CD14-positive monocyte (primary cell): ENCODE measurements around the gene ISLR. TPM values are rescaled to one million over a fixed set of nuclear protein-coding genes. Genes with fewer than 3 reads are reported as not detected.

Experiments
- DNase-seq, 3 donors: peaks; one replicate each; pipeline ENCODE4 v3.0.0-alpha.2; 2011 to 2022
- H2AFZ ChIP-seq: 2 replicates; pipeline ENCODE4 v1.6.0; 2012; ENCODE audit warnings: mild to moderate bottlenecking, low read depth, low read length, inconsistent platforms; ENCODE audit not compliant: insufficient read depth, poor library complexity, severe bottlenecking
- H3K27ac ChIP-seq, 2 donors: 1 replicate in 1 of 2; 2 replicates in 1 of 2; pipeline ENCODE4 v1.5.1; 2012 to 2013; ENCODE audit warnings: low read length in 2 of 2, control low read depth in 1 of 2, inconsistent platforms in 1 of 2, low read depth in 1 of 2, mild to moderate bottlenecking in 1 of 2
- H3K27me3 ChIP-seq, 2 donors: one replicate each; pipeline versions ENCODE4 v1.6.0 to v1.6.1; 2011 to 2013; ENCODE audit warnings: low read length in 2 of 2; ENCODE audit not compliant: control insufficient read depth in 2 of 2, insufficient read depth in 2 of 2
- H3K36me3 ChIP-seq, 2 donors: replicated peaks in 1 of 2; 1 replicate in 1 of 2; 2 replicates in 1 of 2; pipeline versions ENCODE4 v1.5.1 to v1.6.1; 2012 to 2013; ENCODE audit warnings: low read length in 2 of 2, control low read depth in 1 of 2, inconsistent platforms in 1 of 2, mild to moderate bottlenecking in 1 of 2; ENCODE audit not compliant: insufficient read depth in 2 of 2, control insufficient read depth in 1 of 2
- H3K4me1 ChIP-seq, 2 donors: 1 replicate in 1 of 2; 2 replicates in 1 of 2; pipeline versions ENCODE4 v1.5.1 to v1.6.1; 2012 to 2013; ENCODE audit warnings: low read length in 2 of 2, control low read depth in 1 of 2, inconsistent platforms in 1 of 2, mild to moderate bottlenecking in 1 of 2, moderate library complexity in 1 of 2; ENCODE audit not compliant: insufficient read depth in 2 of 2, control insufficient read depth in 1 of 2
- H3K4me2 ChIP-seq: replicated peaks from 2 replicates; pipeline ENCODE3; 2012; ENCODE audit warnings: low read length, moderate library complexity, mild to moderate bottlenecking; ENCODE audit not compliant: poor library complexity, severe bottlenecking; ENCODE audit errors: extremely low read depth
- H3K4me3 ChIP-seq, 3 experiments: fragments of 200-600 bp in 1 of 3; sonication (generic) in 1 of 3; replicated peaks in 1 of 3; 1 replicate in 2 of 3; 2 replicates in 1 of 3; pipeline ENCODE4 v1.5.1; 2011 to 2013; ENCODE audit warnings: low read length in 3 of 3, mild to moderate bottlenecking in 3 of 3, control low read depth in 2 of 3, low read depth in 2 of 3, inconsistent platforms in 1 of 3, moderate library complexity in 1 of 3
- H3K79me2 ChIP-seq: 2 replicates; pipeline ENCODE4 v1.6.0; 2012; ENCODE audit warnings: mild to moderate bottlenecking, control low read depth, inconsistent platforms, low read length, moderate library complexity; ENCODE audit not compliant: insufficient read depth
- H3K9ac ChIP-seq: 2 replicates; pipeline ENCODE4 v1.6.0; 2017; ENCODE audit warnings: low read length, mild to moderate bottlenecking; ENCODE audit not compliant: insufficient read depth, poor library complexity, severe bottlenecking
- H3K9me3 ChIP-seq, 2 donors: replicated peaks in 1 of 2; 1 replicate in 1 of 2; 2 replicates in 1 of 2; pipeline versions ENCODE4 v1.5.1 to v1.6.1; 2012 to 2013; ENCODE audit warnings: low read length in 2 of 2, control low read depth in 1 of 2; ENCODE audit not compliant: control insufficient read depth in 1 of 2, insufficient read depth in 1 of 2
- H4K20me1 ChIP-seq: 2 replicates; pipeline ENCODE4 v1.6.0; 2012; ENCODE audit warnings: mild to moderate bottlenecking, low read length, control low read depth, moderate library complexity; ENCODE audit not compliant: insufficient read depth
- H3K27ac Mint-ChIP-seq, 7 donors: one replicate each; pipeline ENCODE4 v1.8.0; 2020; ENCODE audit warnings: mild to moderate bottlenecking in 7 of 7, mixed read lengths in 7 of 7, moderate library complexity in 6 of 7, inconsistent platforms in 2 of 7
- H3K27me3 Mint-ChIP-seq, 3 donors: one replicate each; pipeline ENCODE4 v1.8.0; 2021 to 2022; ENCODE audit warnings: low read depth in 3 of 3, mild to moderate bottlenecking in 3 of 3, mixed read lengths in 3 of 3, moderate library complexity in 3 of 3, inconsistent platforms in 1 of 3
- H3K36me3 Mint-ChIP-seq, 2 donors: one replicate each; pipeline ENCODE4 v1.8.0; 2020; ENCODE audit warnings: mixed read lengths in 2 of 2, inconsistent platforms in 1 of 2, mild to moderate bottlenecking in 1 of 2
- H3K4me1 Mint-ChIP-seq: one replicate; pipeline ENCODE4 v1.8.0; 2020; ENCODE audit warnings: mild to moderate bottlenecking, mixed read lengths
- H3K4me3 Mint-ChIP-seq, 2 donors: one replicate each; pipeline ENCODE4 v1.8.0; 2020; ENCODE audit warnings: mild to moderate bottlenecking in 2 of 2, mixed read lengths in 2 of 2, moderate library complexity in 1 of 2
- H3K9me3 Mint-ChIP-seq, 7 donors: one replicate each; pipeline ENCODE4 v1.8.0; 2020 to 2022; ENCODE audit warnings: mixed read lengths in 7 of 7, mild to moderate bottlenecking in 6 of 7, moderate library complexity in 6 of 7, inconsistent platforms in 2 of 7
- WGBS: methylation state at CpG from one replicate; pipeline ENCODE4 v1.1.5; 2013; ENCODE audit warnings: missing lambda C conversion rate; ENCODE audit not compliant: insufficient coverage; 5-methylcytosine and 5-hydroxymethylcytosine counted together
- intact Hi-C, 2 donors: fragments of 100-400 bp; cut with micrococcal nuclease; formaldehyde crosslinking; loops; one replicate each; pipeline versions ENCODE4 v1.15.0 to v1.15.1; 2023
- polyA plus RNA-seq, 3 donors: library from polyadenylated mRNA; depleted of rRNA in 1 of 3; unstranded in 2 of 3; stranded (reverse) in 1 of 3; fragments of 300-500 nt in 2 of 3; fragments of >200 nt in 1 of 3; fragmentation: Illumina TruSeq in 2 of 3; gene quantifications; 1 replicate in 2 of 3; 2 replicates in 1 of 3; pipeline ENCODE4 v1.2.3, GENCODE V29; 2012 to 2021
- TF ChIP-seq, protein P1 (sequence below): fragments of 200-600 bp; IDR thresholded peaks from one replicate; pipeline ENCODE4 v1.8.0; 2022; ENCODE audit warnings: antibody characterized with exemption, mild to moderate bottlenecking

Gene ISLR
- polyA plus RNA-seq, 3 donors: not detected

DNA sequence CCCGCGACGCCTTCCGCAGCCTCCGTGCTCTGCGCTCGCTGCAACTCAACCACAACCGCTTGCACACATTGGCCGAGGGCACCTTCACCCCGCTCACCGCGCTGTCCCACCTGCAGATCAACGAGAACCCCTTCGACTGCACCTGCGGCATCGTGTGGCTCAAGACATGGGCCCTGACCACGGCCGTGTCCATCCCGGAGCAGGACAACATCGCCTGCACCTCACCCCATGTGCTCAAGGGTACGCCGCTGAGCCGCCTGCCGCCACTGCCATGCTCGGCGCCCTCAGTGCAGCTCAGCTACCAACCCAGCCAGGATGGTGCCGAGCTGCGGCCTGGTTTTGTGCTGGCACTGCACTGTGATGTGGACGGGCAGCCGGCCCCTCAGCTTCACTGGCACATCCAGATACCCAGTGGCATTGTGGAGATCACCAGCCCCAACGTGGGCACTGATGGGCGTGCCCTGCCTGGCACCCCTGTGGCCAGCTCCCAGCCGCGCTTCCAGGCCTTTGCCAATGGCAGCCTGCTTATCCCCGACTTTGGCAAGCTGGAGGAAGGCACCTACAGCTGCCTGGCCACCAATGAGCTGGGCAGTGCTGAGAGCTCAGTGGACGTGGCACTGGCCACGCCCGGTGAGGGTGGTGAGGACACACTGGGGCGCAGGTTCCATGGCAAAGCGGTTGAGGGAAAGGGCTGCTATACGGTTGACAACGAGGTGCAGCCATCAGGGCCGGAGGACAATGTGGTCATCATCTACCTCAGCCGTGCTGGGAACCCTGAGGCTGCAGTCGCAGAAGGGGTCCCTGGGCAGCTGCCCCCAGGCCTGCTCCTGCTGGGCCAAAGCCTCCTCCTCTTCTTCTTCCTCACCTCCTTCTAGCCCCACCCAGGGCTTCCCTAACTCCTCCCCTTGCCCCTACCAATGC, 2.0 kb downstream of the ISLR start:
- H3K9me3 ChIP-seq: no peaks in the 10 kb centered on the region
- H3K36me3 ChIP-seq: no peaks in the 10 kb centered on the region
- no peaks in the 10 kb centered on the region for H4K20me1 ChIP-seq
- no peak overlapping the region for H2AFZ ChIP-seq
- no peak overlapping the region for H3K27ac Mint-ChIP-seq
- 93% methylated on average over 45 of the region's 45 CpGs for WGBS
- H3K4me1 Mint-ChIP-seq: no peaks in the 10 kb centered on the region
- no peak overlapping the region for H3K27ac ChIP-seq
- H3K4me1 ChIP-seq: no peaks in the 10 kb centered on the region
- H3K27me3 Mint-ChIP-seq: peaks cover 6 to 9% (median 8%) of the 10 kb centered on the region in 3 donors
- H3K4me3 ChIP-seq: no peak overlapping the region
- H3K9ac ChIP-seq: no peak overlapping the region
- no peaks in the 10 kb centered on the region for H3K27me3 ChIP-seq
- TF ChIP-seq, protein P1, sequence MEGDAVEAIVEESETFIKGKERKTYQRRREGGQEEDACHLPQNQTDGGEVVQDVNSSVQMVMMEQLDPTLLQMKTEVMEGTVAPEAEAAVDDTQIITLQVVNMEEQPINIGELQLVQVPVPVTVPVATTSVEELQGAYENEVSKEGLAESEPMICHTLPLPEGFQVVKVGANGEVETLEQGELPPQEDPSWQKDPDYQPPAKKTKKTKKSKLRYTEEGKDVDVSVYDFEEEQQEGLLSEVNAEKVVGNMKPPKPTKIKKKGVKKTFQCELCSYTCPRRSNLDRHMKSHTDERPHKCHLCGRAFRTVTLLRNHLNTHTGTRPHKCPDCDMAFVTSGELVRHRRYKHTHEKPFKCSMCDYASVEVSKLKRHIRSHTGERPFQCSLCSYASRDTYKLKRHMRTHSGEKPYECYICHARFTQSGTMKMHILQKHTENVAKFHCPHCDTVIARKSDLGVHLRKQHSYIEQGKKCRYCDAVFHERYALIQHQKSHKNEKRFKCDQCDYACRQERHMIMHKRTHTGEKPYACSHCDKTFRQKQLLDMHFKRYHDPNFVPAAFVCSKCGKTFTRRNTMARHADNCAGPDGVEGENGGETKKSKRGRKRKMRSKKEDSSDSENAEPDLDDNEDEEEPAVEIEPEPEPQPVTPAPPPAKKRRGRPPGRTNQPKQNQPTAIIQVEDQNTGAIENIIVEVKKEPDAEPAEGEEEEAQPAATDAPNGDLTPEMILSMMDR: no peak
- no peaks in the 10 kb centered on the region for H3K79me2 ChIP-seq
- H3K4me2 ChIP-seq: no peak overlapping the region
- H3K9me3 Mint-ChIP-seq: no peaks in the 10 kb centered on the region
- no peaks in the 10 kb centered on the region for H3K36me3 Mint-ChIP-seq
- H3K4me3 Mint-ChIP-seq: no peak overlapping the region
- no peak for DNase-seq
- intact Hi-C loops: no loop called here

DNA sequence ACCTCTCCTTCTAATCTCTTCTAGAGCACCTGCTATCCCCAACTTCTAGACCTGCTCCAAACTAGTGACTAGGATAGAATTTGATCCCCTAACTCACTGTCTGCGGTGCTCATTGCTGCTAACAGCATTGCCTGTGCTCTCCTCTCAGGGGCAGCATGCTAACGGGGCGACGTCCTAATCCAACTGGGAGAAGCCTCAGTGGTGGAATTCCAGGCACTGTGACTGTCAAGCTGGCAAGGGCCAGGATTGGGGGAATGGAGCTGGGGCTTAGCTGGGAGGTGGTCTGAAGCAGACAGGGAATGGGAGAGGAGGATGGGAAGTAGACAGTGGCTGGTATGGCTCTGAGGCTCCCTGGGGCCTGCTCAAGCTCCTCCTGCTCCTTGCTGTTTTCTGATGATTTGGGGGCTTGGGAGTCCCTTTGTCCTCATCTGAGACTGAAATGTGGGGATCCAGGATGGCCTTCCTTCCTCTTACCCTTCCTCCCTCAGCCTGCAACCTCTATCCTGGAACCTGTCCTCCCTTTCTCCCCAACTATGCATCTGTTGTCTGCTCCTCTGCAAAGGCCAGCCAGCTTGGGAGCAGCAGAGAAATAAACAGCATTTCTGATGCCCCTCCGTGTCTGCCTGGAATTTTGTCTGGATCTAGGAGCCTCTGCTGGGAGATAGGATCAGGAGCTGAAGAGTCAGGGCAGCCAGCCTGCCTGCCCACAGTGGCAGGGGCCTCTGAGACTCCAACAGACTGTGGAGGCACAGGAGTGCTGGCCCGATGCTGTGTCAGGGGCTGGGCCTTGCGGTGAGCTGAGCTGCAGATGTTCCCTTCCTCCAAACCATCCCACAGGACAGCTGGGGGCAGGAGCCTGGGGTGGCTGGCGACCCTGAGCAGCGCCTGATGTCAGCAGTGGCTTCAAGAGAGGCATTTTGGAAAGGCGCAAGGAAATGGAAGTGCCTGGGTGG, 3.0 kb downstream of the ISLR start:
- no peak for DNase-seq
- Histone ChIP-seq H3K27me3 (no peaks in the 10 kb centered on the region), H3K4me3 (no peak overlapping the region), H3K27ac (no peak overlapping the region), H2AFZ (no peak overlapping the region), H3K9me3 (no peaks in the 10 kb centered on the region), H3K79me2 (no peaks in the 10 kb centered on the region), H3K4me2 (no peak overlapping the region), H3K36me3 (no peaks in the 10 kb centered on the region), H3K4me1 (no peaks in the 10 kb centered on the region), H4K20me1 (no peaks in the 10 kb centered on the region), H3K9ac (no peak overlapping the region)
- Mint-ChIP-seq H3K27ac (no peak overlapping the region), H3K9me3 (no peaks in the 10 kb centered on the region), H3K27me3 (peaks cover 6 to 9% (median 7%) of the 10 kb centered on the region in 3 donors), H3K36me3 (no peaks in the 10 kb centered on the region), H3K4me1 (no peaks in the 10 kb centered on the region), H3K4me3 (no peak overlapping the region)
- intact Hi-C loops: no loop called here
- WGBS: 94% methylated on average over 10 of the region's 10 CpGs
- TF ChIP-seq, protein P1: no peak
